K562 (cell line): ENCODE data around the gene TECPR2. TPM values are rescaled to one million over a fixed set of nuclear protein-coding genes. Genes with fewer than 3 reads are reported as not detected.

Source experiments
- BACH1 ChIP-seq: fragments of 200-800 bp; sonication (Bioruptor generic); IDR thresholded peaks from 2 replicates; pipeline ENCODE4 v1.6.1; 2016; ENCODE audit warnings: missing genetic modification characterization, missing compliant biosample characterization
- CAMTA2 ChIP-seq: fragments of 250-450 bp; sonication (Bioruptor Pico); conservative IDR thresholded peaks from 2 replicates; pipeline ENCODE4 v1.5.1; 2022
- CTBP1 ChIP-seq: fragments of 450-650 bp; IDR thresholded peaks from 2 replicates; pipeline ENCODE4 v1.6.1; 2016; ENCODE audit warnings: borderline replicate concordance
- DPF2 ChIP-seq: fragments of 450-650 bp; IDR thresholded peaks from 2 replicates; pipeline ENCODE4 v1.6.1; 2016
- MEIS2 ChIP-seq: fragments of 450-650 bp; IDR thresholded peaks from 2 replicates; pipeline ENCODE4 v1.6.1; 2014; ENCODE audit warnings: mild to moderate bottlenecking; ENCODE audit not compliant: partially characterized antibody
- RAD51 ChIP-seq: fragments of 450-650 bp; IDR thresholded peaks from 2 replicates; pipeline ENCODE4 v1.7.1; 2016; ENCODE audit warnings: low read depth, mild to moderate bottlenecking, borderline replicate concordance
- SREBF1 ChIP-seq: fragments of 150-350 bp; IDR thresholded peaks from 2 replicates; pipeline ENCODE4 v1.6.1; 2014; ENCODE audit warnings: antibody characterized with exemption, low read depth, low read length, borderline replicate concordance
- SRSF1 ChIP-seq: fragments of 200-400 bp; formaldehyde crosslinking; IDR thresholded peaks from 2 replicates; pipeline ENCODE4 v1.6.1; 2017; ENCODE audit warnings: mild to moderate bottlenecking, low read depth, low read length, moderate library complexity
- THAP7 ChIP-seq: fragments of 250-450 bp; sonication (Bioruptor Pico); IDR thresholded peaks from 2 replicates; pipeline ENCODE4 v1.5.0; 2021
- YY1 ChIP-seq, 3 experiments: IDR thresholded peaks; 2 replicates each; pipeline ENCODE4 v1.6.1; 2011; ENCODE audit warnings: low read length in 2 of 3, mild to moderate bottlenecking in 2 of 3, moderate library complexity in 2 of 3, borderline replicate concordance in 1 of 3, control low read depth in 1 of 3, low read depth in 1 of 3; ENCODE audit not compliant: insufficient read depth in 3 of 3, insufficient replicate concordance in 2 of 3, control insufficient read depth in 1 of 3, insufficient read length in 1 of 3; ENCODE audit errors: extremely low read depth in 1 of 3
- ZBED1 ChIP-seq: IDR thresholded peaks from 2 replicates; pipeline ENCODE4 v1.6.1; 2014
- ZNF121 ChIP-seq: sonication (generic); formaldehyde crosslinking; conservative IDR thresholded peaks from 2 replicates; pipeline ENCODE4 v1.8.0; 2022; ENCODE audit warnings: missing genetic modification reagents
- ZNF212 ChIP-seq: fragments of 450-650 bp; formaldehyde crosslinking; IDR thresholded peaks from 2 replicates; pipeline ENCODE4 v1.4.0; 2020; ENCODE audit warnings: mild to moderate bottlenecking
- ZNF395 ChIP-seq: fragments of 200-800 bp; sonication (Bioruptor generic); IDR thresholded peaks from 2 replicates; pipeline ENCODE4 v1.6.1; 2017; ENCODE audit warnings: missing genetic modification characterization, missing compliant biosample characterization
- ZNF57 ChIP-seq: fragments of 450-650 bp; formaldehyde crosslinking; IDR thresholded peaks from 2 replicates; pipeline ENCODE4 v1.4.0; 2020; ENCODE audit warnings: mild to moderate bottlenecking, moderate library complexity
- ZNF79 ChIP-seq: fragments of 250-450 bp; sonication (Bioruptor Pico); IDR thresholded peaks from 2 replicates; pipeline ENCODE4 v1.4.0; 2020; ENCODE audit warnings: low read depth, mild to moderate bottlenecking, moderate library complexity
- polyA plus RNA-seq, 8 experiments: library from polyadenylated mRNA; depleted of rRNA in 4 of 8; stranded (reverse) in 5 of 8; unstranded in 3 of 8; fragments of >200 nt; fragmentation: Nextera tagmentation in 2 of 8; fragmentation: Illumina TruSeq in 1 of 8; extraction: Ambion mirVana in 2 of 8; extraction: Trizol in 1 of 8; gene quantifications; 2 replicates each; pipeline versions ENCODE4 v1.2.1 to v1.2.3, GENCODE V29; 2011 to 2014; ENCODE audit warnings: inconsistent platforms in 1 of 8, missing spikeins in 1 of 8
- total RNA-seq, 7 experiments: library from RNA; depleted of rRNA in 6 of 7; stranded (reverse); fragments of >200 nt in 6 of 7; fragmentation: Illumina TruSeq in 2 of 7; extraction: Trizol in 2 of 7; gene quantifications; 2 replicates each; pipeline versions ENCODE4 v1.2.1 to v1.2.3, GENCODE V29; 2011 to 2021; ENCODE audit warnings: low replicate concordance in 1 of 7
- TF ChIP-seq, protein P1 (sequence below): fragments of 450-650 bp; IDR thresholded peaks from 2 replicates; pipeline ENCODE4 v1.6.1; 2016; ENCODE audit warnings: missing biosample characterization, missing genetic modification characterization
- TF ChIP-seq, protein P2 (sequence below): fragments of 250-450 bp; sonication (Bioruptor Pico); IDR thresholded peaks from 2 replicates; pipeline ENCODE4 v1.5.0; 2021; ENCODE audit warnings: mild to moderate bottlenecking, borderline replicate concordance
- TF ChIP-seq, protein P3 (sequence below): fragments of 450-650 bp; IDR thresholded peaks from 2 replicates; pipeline ENCODE4 v1.6.1; 2016; ENCODE audit warnings: low read depth, mild to moderate bottlenecking, moderate library complexity
- TF ChIP-seq, protein P4 (sequence below): fragments of 250-450 bp; sonication (Bioruptor Pico); IDR thresholded peaks from 2 replicates; pipeline ENCODE4 v1.8.0; 2021; ENCODE audit warnings: borderline replicate concordance, mild to moderate bottlenecking, moderate library complexity; ENCODE audit not compliant: poor library complexity, severe bottlenecking

TECPR2 gene
- total and polyA plus RNA-seq, 9 of the 15 experiments (the other 6 are each of a cell fraction or from before 2014, with no cell fraction given), result 0.04 to 3.0 (median 0.83) TPM

- TF ChIP-seq ZNF395 (CRISPR knock-in tag), result peak; percentile 41; the same call in 1 of the 2 replicates
- TF ChIP-seq, protein P1, sequence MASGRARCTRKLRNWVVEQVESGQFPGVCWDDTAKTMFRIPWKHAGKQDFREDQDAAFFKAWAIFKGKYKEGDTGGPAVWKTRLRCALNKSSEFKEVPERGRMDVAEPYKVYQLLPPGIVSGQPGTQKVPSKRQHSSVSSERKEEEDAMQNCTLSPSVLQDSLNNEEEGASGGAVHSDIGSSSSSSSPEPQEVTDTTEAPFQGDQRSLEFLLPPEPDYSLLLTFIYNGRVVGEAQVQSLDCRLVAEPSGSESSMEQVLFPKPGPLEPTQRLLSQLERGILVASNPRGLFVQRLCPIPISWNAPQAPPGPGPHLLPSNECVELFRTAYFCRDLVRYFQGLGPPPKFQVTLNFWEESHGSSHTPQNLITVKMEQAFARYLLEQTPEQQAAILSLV (tag), result no peak
- TF ChIP-seq THAP7, result no peak
- TF ChIP-seq, protein P2, sequence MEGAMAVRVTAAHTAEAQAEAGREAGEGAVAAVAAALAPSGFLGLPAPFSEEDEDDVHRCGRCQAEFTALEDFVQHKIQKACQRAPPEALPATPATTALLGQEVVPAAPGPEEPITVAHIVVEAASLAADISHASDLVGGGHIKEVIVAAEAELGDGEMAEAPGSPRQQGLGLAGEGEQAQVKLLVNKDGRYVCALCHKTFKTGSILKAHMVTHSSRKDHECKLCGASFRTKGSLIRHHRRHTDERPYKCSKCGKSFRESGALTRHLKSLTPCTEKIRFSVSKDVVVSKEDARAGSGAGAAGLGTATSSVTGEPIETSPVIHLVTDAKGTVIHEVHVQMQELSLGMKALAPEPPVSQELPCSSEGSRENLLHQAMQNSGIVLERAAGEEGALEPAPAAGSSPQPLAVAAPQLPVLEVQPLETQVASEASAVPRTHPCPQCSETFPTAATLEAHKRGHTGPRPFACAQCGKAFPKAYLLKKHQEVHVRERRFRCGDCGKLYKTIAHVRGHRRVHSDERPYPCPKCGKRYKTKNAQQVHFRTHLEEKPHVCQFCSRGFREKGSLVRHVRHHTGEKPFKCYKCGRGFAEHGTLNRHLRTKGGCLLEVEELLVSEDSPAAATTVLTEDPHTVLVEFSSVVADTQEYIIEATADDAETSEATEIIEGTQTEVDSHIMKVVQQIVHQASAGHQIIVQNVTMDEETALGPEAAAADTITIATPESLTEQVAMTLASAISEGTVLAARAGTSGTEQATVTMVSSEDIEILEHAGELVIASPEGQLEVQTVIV (CRISPR knock-in tag), result no peak
- TF ChIP-seq, protein P3, sequence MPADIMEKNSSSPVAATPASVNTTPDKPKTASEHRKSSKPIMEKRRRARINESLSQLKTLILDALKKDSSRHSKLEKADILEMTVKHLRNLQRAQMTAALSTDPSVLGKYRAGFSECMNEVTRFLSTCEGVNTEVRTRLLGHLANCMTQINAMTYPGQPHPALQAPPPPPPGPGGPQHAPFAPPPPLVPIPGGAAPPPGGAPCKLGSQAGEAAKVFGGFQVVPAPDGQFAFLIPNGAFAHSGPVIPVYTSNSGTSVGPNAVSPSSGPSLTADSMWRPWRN, result no peak
- no peak for TF ChIP-seq SREBF1
- no peak for TF ChIP-seq ZNF57 (CRISPR knock-in tag)
- TF ChIP-seq CAMTA2 (CRISPR knock-in tag), result no peak
- TF ChIP-seq ZBED1, result no peak
- no peak for TF ChIP-seq ZNF79 (CRISPR knock-in tag)
- no peak for TF ChIP-seq SRSF1
- TF ChIP-seq RAD51, result no peak
- no peak for TF ChIP-seq MEIS2
- no peak for TF ChIP-seq DPF2
- TF ChIP-seq CTBP1, result no peak
- TF ChIP-seq, protein P4, sequence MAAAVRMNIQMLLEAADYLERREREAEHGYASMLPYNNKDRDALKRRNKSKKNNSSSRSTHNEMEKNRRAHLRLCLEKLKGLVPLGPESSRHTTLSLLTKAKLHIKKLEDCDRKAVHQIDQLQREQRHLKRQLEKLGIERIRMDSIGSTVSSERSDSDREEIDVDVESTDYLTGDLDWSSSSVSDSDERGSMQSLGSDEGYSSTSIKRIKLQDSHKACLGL, result no peak
- 0 out of 2 replicates have a peak, but pooled peaks have one; percentile 28 for TF ChIP-seq BACH1 (tag)
- peak in 2 of 3 experiments; percentile 58 to 85 for TF ChIP-seq YY1 (IDR thresholded peaks at IDR 0.05; ENCODE audit: borderline replicate concordance in 1 of 3, control insufficient read depth in 1 of 3, extremely low read depth in 1 of 3, insufficient read depth in 3 of 3, insufficient read length in 1 of 3, insufficient replicate concordance in 2 of 3, low read depth in 1 of 3, low read length in 2 of 3)
- TF ChIP-seq ZNF212 (CRISPR knock-in tag), result no peak
- TF ChIP-seq ZNF121 (CRISPR knock-in tag), result no peak
Measured at GRCh38 chr14:102317564-102318248, 45.0 kb upstream of the TECPR2 start (continued).
